NCI-H82 treated with DMSO at 0.1 percent for 48 hours (cell line): ENCODE measurements around the gene CAPS.
"Not testable (repeated sequence)": the region's sequence is repeated elsewhere in the genome, so short reads cannot be mapped to it uniquely, and the experiment has no call there.

Source experiments
- DNase-seq: peaks from one replicate; lab custom pipeline; 2025; ENCODE audit not compliant: unreplicated experiment; lab: John Stamatoyannopoulos, UW

Gene CAPS

GRCh38 chr19:5955636-5955935 lies 41.5 kb downstream of the CAPS start:
- no peak for DNase-seq

GRCh38 chr19:5956323-5956722 lies 42.3 kb downstream of the CAPS start:
- DNase-seq = no peak

- DNase-seq = no peak
Observed at GRCh38 chr19:5956728-5957127, 42.7 kb downstream of the CAPS start.

GRCh38 chr19:5957170-5957569 lies 43.1 kb downstream of the CAPS start:
- DNase-seq = no peak

- DNase-seq = no peak
Observed at GRCh38 chr19:5958074-5958850, 44.2 kb downstream of the CAPS start.

- DNase-seq = no peak
Observed at GRCh38 chr19:5958851-5959122, 44.7 kb downstream of the CAPS start.

GRCh38 chr19:5959260-5960004 lies 45.4 kb downstream of the CAPS start:
- no peak for DNase-seq

GRCh38 chr19:5960005-5961001 lies 46.2 kb downstream of the CAPS start:
- no peak for DNase-seq

- DNase-seq = not testable (repeated sequence)
Observed at GRCh38 chr19:5961641-5961968, 47.6 kb downstream of the CAPS start.

- DNase-seq = no peak
Observed at GRCh38 chr19:5961969-5962945, 48.2 kb downstream of the CAPS start.

GRCh38 chr19:5963259-5963658 lies 49.2 kb downstream of the CAPS start:
- DNase-seq = not testable (repeated sequence)

GRCh38 chr19:5963855-5964254 lies 49.8 kb downstream of the CAPS start:
- no peak for DNase-seq

- no peak for DNase-seq
Observed at GRCh38 chr19:5964816-5965565, 50.9 kb downstream of the CAPS start.
